Endothelial cell of umbilical vein (primary cell): ENCODE measurements around the gene ZNF112. TPM values are rescaled to one million over a fixed set of nuclear protein-coding genes. Genes with fewer than 3 reads are reported as not detected.

ENCODE experiments used
- BruUV-seq: library from RNA; stranded (reverse); fragments of 400-500 nt; replicated peaks from 2 replicates; lab custom pipeline; 2021; lab: Mats Ljungman, UMichigan
- CTCF ChIA-PET: fragments of 300-600, 350-600 bp; sonication (Branson Sonifier 250); formaldehyde crosslinking; loops from one replicate; lab custom pipeline; 2021; ENCODE audit warnings: antibody characterized with exemption, inconsistent platforms; lab: Charles Lee
- POLR2A ChIA-PET: fragments of 300-600, 350-600 bp; sonication (Branson Sonifier 250); formaldehyde crosslinking; loops from one replicate; lab custom pipeline; 2021; ENCODE audit warnings: antibody characterized with exemption, inconsistent platforms; lab: Charles Lee
- DNase-seq: peaks from one replicate; pipeline ENCODE4 v3.0.0-alpha.2; 2011; ENCODE audit warnings: low read depth, low spot score
- FAIRE-seq: peaks from 2 replicates; lab custom pipeline; 2011; peaks lifted over from hg19 to GRCh38; lab: Jason Lieb, UNC
- H2AFZ ChIP-seq: 2 replicates; pipeline ENCODE4 v1.6.0; 2012; ENCODE audit warnings: low read depth, low read length, control low read depth, inconsistent platforms
- H3K27ac ChIP-seq: 2 replicates; pipeline ENCODE4 v1.5.1; 2011; ENCODE audit warnings: low read depth, mild to moderate bottlenecking, control low read depth, low read length, moderate library complexity; ENCODE audit not compliant: insufficient read depth
- H3K27me3 ChIP-seq, 2 experiments: 2 replicates each; pipeline versions ENCODE4 v1.6.0 to v1.6.1; 2011; ENCODE audit warnings: low read length in 2 of 2, mixed read lengths in 1 of 2; ENCODE audit not compliant: control insufficient read depth in 2 of 2, insufficient read depth in 2 of 2
- H3K36me3 ChIP-seq, 2 experiments: 2 replicates in 1 of 2; 3 replicates in 1 of 2; pipeline ENCODE4 v1.5.1; 2011; ENCODE audit warnings: low read length in 2 of 2, mild to moderate bottlenecking in 1 of 2, moderate library complexity in 1 of 2; ENCODE audit not compliant: control insufficient read depth in 2 of 2, insufficient read depth in 2 of 2; ENCODE audit errors: extremely low read depth in 1 of 2
- H3K4me1 ChIP-seq: 3 replicates; pipeline ENCODE4 v1.5.1; 2011; ENCODE audit warnings: mild to moderate bottlenecking, low read length; ENCODE audit not compliant: control insufficient read depth, insufficient read depth; ENCODE audit errors: extremely low read depth
- H3K4me2 ChIP-seq: 2 replicates; pipeline ENCODE4 v1.6.1; 2011; ENCODE audit warnings: low read length, control low read depth, mixed read lengths; ENCODE audit not compliant: insufficient read depth
- H3K4me3 ChIP-seq, 3 experiments: fragments of 200-600 bp in 1 of 3; sonication (generic), shearing (Covaris generic) in 1 of 3; replicated peaks in 1 of 3; 2 replicates each; pipeline ENCODE4 v1.5.1; 2011 to 2016; ENCODE audit warnings: control low read depth in 3 of 3, low read length in 3 of 3, mild to moderate bottlenecking in 2 of 3, inconsistent platforms in 1 of 3, low read depth in 1 of 3, moderate library complexity in 1 of 3; ENCODE audit not compliant: insufficient read depth in 1 of 3
- H3K79me2 ChIP-seq: 2 replicates; pipeline ENCODE4 v1.6.0; 2012; ENCODE audit warnings: low read length, inconsistent platforms; ENCODE audit not compliant: control insufficient read depth, insufficient read depth
- H3K9ac ChIP-seq: replicated peaks from 2 replicates; pipeline ENCODE3; 2011; ENCODE audit warnings: low read length, control low read depth; ENCODE audit not compliant: insufficient read depth; ENCODE audit errors: extremely low read depth
- H3K9me1 ChIP-seq: replicated peaks from 3 replicates; pipeline ENCODE4 v1.6.0; 2011; ENCODE audit warnings: mild to moderate bottlenecking, low read length; ENCODE audit not compliant: control insufficient read depth, insufficient read depth; ENCODE audit errors: extremely low read depth
- H3K9me3 ChIP-seq: replicated peaks from 2 replicates; pipeline ENCODE4 v1.5.1; 2012; ENCODE audit warnings: low read length, inconsistent platforms; ENCODE audit not compliant: control insufficient read depth, insufficient read depth
- H4K20me1 ChIP-seq: replicated peaks from 2 replicates; pipeline ENCODE3; 2011; ENCODE audit warnings: mild to moderate bottlenecking, low read length; ENCODE audit not compliant: control insufficient read depth, insufficient read depth; ENCODE audit errors: extremely low read depth
- EZH2 ChIP-seq: IDR thresholded peaks from 2 replicates; pipeline ENCODE4 v1.6.1; 2012; ENCODE audit warnings: borderline replicate concordance, low read depth, mild to moderate bottlenecking, moderate library complexity, low read length, inconsistent platforms; ENCODE audit not compliant: severe bottlenecking
- FOS ChIP-seq: IDR thresholded peaks from 2 replicates; pipeline ENCODE4 v1.6.1; 2011; ENCODE audit warnings: mild to moderate bottlenecking, low read length, moderate library complexity, borderline replicate concordance; ENCODE audit not compliant: insufficient read depth
- GATA2 ChIP-seq: IDR thresholded peaks from 2 replicates; pipeline ENCODE4 v1.7.0; 2011; ENCODE audit warnings: low read depth, mild to moderate bottlenecking, moderate library complexity, mixed read lengths, low read length; ENCODE audit not compliant: insufficient read length, insufficient read depth
- JUN ChIP-seq: IDR thresholded peaks from 2 replicates; pipeline ENCODE4 v1.6.1; 2011; ENCODE audit warnings: borderline replicate concordance, low read depth; ENCODE audit not compliant: insufficient read length, insufficient read depth
- MYC ChIP-seq: IDR thresholded peaks from one replicate; pipeline ENCODE4 v1.6.1; 2011; ENCODE audit warnings: mild to moderate bottlenecking, low read depth, low read length
- POLR2A ChIP-seq: IDR thresholded peaks from 2 replicates; pipeline ENCODE4 v1.6.1; 2012; ENCODE audit warnings: low read depth, mild to moderate bottlenecking, control low read depth, low read length
- POLR2AphosphoS5 ChIP-seq: IDR thresholded peaks from 2 replicates; pipeline ENCODE4 v1.6.1; 2012; ENCODE audit warnings: low read depth, mild to moderate bottlenecking, control low read depth, low read length, moderate library complexity; ENCODE audit not compliant: insufficient read depth
- dilution Hi-C: fragments of 300-500 bp; cut with MboI; formaldehyde crosslinking; loops from one replicate; pipeline ENCODE4 v1.15.0; 2019; ENCODE audit warnings: low sequenced_read_pairs; ENCODE audit not compliant: extremely low pct_ligation_motif_present
- intact Hi-C: fragments of 100-400 bp; cut with micrococcal nuclease; formaldehyde crosslinking; loops from one replicate; pipeline ENCODE4 v1.10.0; 2022
- polyA plus RNA-seq, 4 experiments: library from polyadenylated mRNA; depleted of rRNA in 3 of 4; stranded (reverse) in 3 of 4; unstranded in 1 of 4; fragments of >200 nt; gene quantifications; 2 replicates each; pipeline versions ENCODE4 v1.2.1 to v1.2.3, GENCODE V29; 2011 to 2012; ENCODE audit warnings: missing spikeins in 1 of 4
- total RNA-seq: library from RNA; stranded (reverse); gene quantifications from 2 replicates; pipeline ENCODE4 v1.2.3, GENCODE V29; 2021
- TF ChIP-seq, protein P1 (sequence below), 2 donors: IDR thresholded peaks; 1 replicate in 1 of 2; 2 replicates in 1 of 2; pipeline ENCODE4 v1.5.1; 2011; ENCODE audit warnings: low read length in 2 of 2, mild to moderate bottlenecking in 2 of 2, moderate library complexity in 2 of 2, control low read depth in 1 of 2, inconsistent platforms in 1 of 2, low read depth in 1 of 2; ENCODE audit not compliant: insufficient read depth in 1 of 2; ENCODE audit errors: extremely low read depth in 1 of 2
- TF ChIP-seq, protein P2 (sequence below): IDR thresholded peaks from 2 replicates; pipeline ENCODE4 v1.6.1; 2011; ENCODE audit not compliant: insufficient read depth, insufficient read length

Gene ZNF112
- total and polyA plus RNA-seq, 2 donors (not counting 3 experiments of a cell fraction or from before 2014, with no cell fraction given) = 2.0 to 4.6 TPM

DNA sequence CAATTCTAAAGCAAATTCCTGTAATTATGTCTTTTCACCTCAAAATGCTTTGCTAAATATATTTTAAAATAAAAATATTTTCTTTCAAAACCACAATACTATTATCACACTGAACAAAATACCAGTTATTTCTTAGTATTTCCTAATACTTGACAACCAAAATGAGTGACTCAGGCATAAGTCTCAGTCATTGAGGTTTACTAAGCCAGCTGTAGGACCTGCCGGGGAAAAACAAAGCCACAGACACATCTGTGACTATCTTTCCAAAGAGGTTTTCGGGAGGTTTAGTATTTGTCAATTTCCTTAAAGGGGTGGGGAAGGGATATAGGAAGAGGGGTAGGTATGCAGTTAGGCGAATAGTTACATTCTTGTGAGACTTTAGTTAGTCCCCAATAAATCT lies 48.5 kb downstream of the ZNF112 start:
- no peaks in the 10 kb centered on the region for H3K9me1 ChIP-seq
- no TSS peak for BruUV-seq
- H3K4me2 ChIP-seq = no peak overlapping the region
- ChIA-PET CTCF (no interaction called here), POLR2A (no interaction called here)
- H3K27ac ChIP-seq = no peak overlapping the region
- no peaks in the 10 kb centered on the region for H3K36me3 ChIP-seq
- FAIRE-seq (no peak), DNase-seq (no peak)
- TF ChIP-seq POLR2A (no peak), JUN (no peak), GATA2 (no peak), EZH2 (no peak), FOS (no peak), MYC (no peak), POLR2AphosphoS5 (no peak)
- TF ChIP-seq, protein P1, sequence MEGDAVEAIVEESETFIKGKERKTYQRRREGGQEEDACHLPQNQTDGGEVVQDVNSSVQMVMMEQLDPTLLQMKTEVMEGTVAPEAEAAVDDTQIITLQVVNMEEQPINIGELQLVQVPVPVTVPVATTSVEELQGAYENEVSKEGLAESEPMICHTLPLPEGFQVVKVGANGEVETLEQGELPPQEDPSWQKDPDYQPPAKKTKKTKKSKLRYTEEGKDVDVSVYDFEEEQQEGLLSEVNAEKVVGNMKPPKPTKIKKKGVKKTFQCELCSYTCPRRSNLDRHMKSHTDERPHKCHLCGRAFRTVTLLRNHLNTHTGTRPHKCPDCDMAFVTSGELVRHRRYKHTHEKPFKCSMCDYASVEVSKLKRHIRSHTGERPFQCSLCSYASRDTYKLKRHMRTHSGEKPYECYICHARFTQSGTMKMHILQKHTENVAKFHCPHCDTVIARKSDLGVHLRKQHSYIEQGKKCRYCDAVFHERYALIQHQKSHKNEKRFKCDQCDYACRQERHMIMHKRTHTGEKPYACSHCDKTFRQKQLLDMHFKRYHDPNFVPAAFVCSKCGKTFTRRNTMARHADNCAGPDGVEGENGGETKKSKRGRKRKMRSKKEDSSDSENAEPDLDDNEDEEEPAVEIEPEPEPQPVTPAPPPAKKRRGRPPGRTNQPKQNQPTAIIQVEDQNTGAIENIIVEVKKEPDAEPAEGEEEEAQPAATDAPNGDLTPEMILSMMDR (IDR thresholded peaks at IDR 0.05; ENCODE audit: extremely low read depth in 1 of 2, insufficient read depth in 1 of 2, low read depth in 1 of 2, low read length in 2 of 2) = no peak
- TF ChIP-seq, protein P2, sequence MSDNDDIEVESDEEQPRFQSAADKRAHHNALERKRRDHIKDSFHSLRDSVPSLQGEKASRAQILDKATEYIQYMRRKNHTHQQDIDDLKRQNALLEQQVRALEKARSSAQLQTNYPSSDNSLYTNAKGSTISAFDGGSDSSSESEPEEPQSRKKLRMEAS = no peak
- no peaks in the 10 kb centered on the region for H4K20me1 ChIP-seq
- no peaks in the 10 kb centered on the region for H3K27me3 ChIP-seq
- H3K4me3 ChIP-seq = no peak overlapping the region
- H3K79me2 ChIP-seq = no peaks in the 10 kb centered on the region
- H2AFZ ChIP-seq = no peak overlapping the region
- H3K9me3 ChIP-seq = no peaks in the 10 kb centered on the region
- peaks cover 5% of the 10 kb centered on the region for H3K4me1 ChIP-seq
- no peak overlapping the region for H3K9ac ChIP-seq
- intact Hi-C loops = loop anchor here (10.0 kb wide), 2 partner anchors 143 to 303 kb away; partner anchors contain the start of genes ZNF226 and ZNF230
- dilution Hi-C loops = no loop called here
